ENCODE results near the gene PTK7.
"Not testable (repeated sequence)": the region's sequence is repeated elsewhere in the genome, so short reads cannot be mapped to it uniquely, and the experiment has no call there.

The PTK7 gene

DNA sequence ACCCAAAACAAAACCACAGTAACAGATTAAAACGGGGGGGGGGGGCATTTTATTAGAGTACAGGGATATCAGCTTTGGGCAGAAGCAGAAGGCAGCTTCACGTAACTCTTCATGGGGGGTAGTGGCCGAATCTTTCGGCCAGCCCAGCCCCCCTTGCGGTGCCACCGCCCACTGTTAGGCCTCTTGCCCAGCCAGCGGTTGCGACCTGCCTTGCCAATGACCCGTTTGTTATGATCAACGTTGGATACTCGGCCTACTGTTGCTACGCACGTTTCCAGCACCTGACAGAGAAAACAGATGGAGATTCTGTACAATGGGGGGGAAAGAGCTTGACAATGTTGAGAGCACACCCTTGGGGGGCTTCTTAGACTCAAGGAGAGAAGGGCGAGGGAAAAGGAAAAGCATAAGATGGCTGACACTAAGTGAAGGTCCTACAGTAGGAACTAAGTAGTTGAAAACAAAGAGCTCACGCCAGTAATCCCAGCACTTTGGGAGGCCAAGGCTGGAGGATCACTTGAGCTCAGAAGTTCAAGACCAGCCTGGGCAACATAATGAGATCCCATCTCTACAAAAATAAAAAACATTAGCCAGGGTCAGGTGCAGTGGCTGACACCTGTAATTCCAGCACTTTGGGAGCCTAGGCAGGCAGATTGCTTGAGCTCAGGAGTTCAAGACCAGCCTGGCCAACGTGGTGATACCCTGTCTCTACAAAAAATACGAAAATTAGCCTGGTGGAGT lies 21.7 kb upstream of the PTK7 start:
- no peak for DNase-seq (ENCODE audit: low read depth)

DNA sequence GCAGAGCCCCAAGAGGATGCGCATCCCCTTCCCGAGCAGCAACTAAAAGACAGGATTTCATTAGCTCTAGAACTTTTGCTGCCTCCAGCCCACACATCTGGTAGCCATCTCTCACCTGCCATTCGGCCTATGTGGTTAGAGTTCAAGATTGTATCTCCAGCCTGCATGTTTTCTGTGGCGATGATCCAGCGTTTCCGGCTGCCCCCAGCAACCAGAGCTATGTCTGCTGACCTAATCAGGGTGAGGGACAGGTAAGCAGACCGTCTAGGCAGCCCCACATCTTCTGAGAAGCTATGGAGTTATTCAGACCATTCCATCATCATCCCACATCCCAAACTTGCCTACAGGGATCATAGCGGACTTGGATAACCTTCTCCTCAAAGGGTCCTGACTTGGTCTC lies 20.1 kb upstream of the PTK7 start:
- DNase-seq (ENCODE audit: low read depth), result no peak

DNA sequence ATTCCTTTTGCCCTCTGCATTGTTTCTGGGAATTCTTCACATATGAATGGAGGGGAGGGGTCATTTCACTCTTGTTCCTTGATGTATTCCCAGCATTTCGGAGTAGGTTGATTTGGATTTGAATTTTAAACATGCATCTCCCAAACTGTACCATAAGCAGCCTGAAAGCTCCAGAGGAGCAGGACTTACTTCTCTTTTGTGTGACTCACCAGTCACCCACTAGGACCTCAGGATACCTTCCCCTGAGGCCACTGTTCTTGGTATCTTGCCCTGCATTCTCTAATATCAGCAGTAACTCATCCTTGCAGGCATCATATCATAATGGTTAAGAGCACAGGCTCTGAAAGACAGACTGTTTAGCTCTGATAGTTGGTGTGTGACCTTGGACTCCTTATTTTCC lies 17.6 kb upstream of the PTK7 start:
- no peak for DNase-seq (ENCODE audit: low read depth)

DNA sequence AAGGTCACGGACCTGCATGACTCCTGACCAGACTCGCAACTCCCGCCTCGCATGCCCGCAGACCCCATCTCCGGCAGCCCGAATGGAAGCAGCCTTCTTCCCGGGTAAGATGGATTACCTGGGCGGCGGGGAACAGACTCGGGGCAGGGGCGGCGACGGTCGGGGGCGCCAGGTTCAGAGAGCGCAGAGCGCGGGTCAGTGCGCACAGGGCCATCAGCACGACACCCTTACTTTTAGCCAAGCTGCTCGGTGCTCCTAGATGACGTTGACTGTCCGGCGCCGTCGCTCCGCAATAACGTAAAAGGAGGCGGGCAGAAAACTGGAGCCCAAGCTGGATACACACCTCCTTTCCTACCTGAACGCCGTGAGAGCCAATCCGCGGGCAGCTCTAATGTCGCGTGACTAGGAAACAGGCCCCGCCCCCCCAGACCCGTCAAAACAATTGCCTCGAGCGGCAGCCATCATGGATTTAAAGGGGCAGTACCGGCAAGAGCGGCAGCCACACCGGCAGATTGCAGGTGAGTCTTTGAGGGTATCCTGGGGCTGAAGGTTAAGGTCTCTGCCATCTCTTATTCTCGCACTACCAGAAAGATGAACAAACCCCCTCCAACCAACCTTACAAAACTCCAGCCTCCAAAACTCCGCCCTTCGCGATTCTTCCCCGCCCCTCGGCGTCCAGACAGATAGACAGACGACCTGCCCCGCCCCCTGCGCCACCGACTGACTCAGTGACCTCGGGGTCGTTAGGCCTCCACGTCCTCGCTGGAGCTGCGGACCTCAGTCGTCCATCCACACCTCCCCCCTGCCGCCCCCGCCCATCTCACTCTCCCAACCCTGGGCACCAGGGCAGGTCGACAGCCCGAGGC lies 16.7 kb upstream of the PTK7 start, which contains the start of the genes KLC4 and MRPL2:
TSS of gene KLC4 (plus strand) at position 464 of the 866 bp plus-strand sequence. CDS start 1,705 bp downstream, outside the sequence.
TSS of gene MRPL2 (minus strand) at position 267 of the 866 bp plus-strand sequence. CDS start at position 214, 53 bp downstream.
- DNase-seq (ENCODE audit: low read depth), result peak; percentile 98

DNA sequence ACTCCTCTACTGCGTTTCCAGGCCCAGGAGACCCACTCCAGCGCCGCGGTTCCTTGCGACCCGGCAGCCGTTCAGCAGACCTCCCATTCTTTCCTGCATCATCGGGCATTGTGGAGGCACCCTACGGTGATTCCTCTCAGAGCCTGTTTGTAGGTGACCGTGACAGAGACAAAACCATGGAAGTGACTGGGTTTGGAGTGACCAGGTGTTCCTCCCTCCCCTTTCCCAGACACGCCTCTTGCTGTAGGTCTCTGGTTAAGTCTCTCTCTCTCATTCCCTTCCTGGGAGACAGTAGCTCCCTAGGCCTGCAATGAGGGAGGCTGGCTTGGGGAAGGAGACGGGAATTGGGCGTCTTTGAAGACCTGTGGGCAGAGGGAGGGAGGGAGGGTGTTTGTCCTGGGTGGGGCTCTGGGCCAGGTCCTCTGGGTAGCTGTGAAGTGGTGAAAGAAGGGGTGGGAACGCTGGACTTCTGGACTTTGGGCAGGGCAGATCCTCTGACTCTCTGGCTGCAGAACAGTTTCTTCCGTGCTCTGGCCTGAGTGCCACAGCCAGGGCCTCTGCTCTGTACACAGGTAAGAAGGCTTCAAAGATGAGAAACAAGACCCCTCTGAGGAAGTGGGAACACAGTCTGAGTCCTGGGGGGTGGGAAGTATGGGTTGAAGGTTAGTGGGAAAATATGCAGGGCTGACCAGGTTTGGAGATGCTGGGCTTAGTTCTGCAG lies 15.9 kb upstream of the PTK7 start:
- DNase-seq (ENCODE audit: low read depth), result no peak

DNA sequence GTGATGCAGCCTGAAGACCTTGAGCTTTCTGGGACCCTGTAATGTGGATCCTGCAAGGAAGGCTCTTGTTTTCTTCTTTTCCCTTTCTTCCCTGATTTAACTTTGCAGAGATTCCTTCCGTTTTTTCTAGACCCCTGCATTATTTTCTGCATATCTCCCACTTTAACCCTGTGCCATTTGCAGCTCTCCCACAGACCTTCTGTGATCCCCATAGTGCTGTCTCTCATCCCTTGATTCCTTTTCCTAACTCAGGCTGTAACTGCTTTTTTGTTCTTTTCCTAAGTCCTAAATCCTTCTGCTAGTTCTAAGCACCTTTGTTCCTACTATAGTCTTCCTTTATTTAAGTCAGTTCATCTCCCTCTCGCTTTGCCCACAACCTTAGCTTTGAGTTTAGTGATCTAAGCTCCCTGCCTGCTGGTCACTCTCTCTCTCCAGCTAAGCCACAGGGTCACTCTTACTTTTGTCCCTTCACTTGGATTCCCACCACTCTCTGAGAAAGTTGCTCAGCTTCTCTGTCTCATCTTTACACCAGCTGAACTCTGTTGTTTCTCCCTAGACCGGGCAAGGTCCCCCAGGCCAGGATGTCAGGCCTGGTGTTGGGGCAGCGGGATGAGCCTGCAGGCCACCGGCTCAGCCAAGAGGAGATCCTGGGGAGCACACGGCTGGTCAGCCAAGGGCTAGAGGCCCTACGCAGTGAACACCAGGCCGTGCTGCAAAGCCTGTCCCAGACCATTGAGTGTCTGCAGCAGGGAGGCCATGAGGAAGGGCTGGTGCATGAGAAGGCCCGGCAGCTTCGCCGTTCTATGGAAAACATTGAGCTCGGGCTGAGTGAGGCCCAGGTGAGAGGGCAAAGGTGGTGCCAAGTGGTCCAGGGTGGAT lies 15.1 kb upstream of the PTK7 start:
- DNase-seq (ENCODE audit: low read depth), result no peak

DNA sequence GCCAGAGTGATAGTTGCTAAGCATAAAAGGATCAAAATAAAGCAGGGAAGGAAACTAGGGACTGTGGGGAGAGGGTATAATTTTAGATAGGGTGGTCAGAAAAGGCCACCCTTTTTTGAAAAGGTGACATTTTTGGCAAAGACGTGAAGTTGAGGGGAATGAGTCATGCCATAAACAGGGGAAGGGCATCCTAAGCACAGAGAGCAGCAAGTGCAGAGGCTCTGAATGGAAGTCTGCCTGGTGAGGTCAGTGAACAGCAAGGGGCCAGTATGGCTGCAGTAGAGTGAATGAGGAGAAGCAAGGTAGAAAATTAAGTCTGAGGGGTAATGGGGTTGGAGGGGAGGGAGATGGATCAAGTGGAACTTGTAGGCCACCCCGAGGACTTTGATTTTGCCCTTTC lies 14.3 kb upstream of the PTK7 start:
- no peak for DNase-seq (ENCODE audit: low read depth)

DNA sequence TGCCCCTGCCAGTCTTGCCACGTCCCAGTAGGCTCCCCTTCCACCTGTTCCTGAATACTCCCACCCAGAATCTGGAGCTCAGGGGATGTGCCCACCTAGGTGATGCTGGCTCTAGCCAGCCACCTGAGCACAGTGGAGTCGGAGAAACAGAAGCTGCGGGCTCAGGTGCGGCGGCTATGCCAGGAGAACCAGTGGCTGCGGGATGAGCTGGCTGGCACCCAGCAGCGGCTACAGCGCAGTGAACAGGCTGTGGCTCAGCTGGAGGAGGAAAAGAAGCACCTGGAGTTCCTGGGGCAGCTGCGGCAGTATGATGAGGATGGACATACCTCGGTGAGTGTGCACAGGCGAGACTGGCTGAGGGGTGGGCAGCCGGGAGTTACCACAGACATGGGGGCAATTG lies 13.3 kb upstream of the PTK7 start:
- no peak for DNase-seq (ENCODE audit: low read depth)

DNA sequence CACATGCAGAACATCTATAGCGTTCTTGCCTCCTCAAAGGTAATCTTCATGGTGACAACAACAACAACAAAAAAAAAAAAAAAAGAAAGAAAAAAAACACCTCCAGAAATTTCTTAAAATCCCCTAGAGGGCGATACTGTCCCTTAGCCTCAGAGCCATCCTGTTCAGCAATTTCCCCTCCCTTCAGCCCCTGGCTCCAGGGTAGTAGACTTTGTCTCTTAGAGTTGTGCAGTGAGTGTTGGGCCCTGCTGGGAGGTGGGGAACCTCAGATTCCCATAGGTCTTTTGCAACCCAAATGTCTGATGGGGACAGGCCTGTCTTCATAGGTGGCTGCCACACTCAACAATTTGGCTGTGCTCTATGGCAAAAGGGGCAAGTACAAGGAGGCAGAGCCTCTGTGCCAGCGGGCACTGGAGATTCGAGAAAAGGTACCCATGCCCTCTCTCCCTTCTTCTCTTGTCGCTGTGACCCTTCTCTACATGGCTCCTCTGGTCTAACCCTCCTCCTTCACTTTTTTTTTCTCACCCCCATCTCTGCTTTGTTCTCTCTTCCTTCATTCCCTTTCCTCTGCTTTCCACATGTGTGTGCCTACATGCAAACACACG lies 6.0 kb upstream of the PTK7 start:
- DNase-seq (ENCODE audit: low read depth), result no peak

DNA sequence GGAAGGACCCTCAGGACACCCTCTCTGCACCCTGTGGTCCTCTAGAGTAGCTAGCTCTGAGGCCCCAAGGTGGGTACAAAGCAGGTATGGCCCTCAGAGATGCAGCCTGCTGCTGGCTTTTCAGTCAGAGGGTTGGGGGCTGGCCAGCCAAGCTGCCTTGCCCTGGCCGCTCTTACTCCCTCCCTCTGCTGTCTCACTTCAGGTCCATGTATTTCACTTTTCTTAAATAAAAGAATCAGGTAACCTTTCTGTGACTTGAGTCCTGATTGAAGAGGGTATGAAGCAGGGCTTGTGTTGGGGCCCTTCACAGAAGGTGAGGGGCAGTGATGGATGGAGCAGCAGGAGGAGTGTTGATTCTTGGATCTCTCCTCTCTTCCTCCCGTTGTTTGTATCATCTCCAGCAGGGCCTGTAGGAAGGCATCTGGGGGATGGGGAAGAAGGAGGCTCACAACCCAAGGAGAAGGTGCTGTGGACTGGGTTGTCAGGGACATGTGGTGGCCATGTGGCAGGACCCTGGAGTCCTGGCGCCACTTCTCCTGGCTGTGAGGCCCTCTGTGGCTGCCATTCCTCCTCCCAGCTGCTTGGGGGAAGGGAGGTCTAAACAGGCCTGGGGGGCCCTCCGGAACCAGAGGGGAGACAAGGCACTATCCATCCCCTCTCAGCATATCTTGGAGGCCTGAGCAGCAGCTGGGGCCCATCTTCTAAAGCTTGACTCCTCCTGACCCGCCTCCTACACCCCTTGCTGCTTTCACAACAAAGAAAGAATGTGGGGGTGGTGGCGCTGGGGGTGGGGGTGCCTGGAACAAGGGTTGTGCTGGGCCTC lies 1.1 kb upstream of the PTK7 start:
- DNase-seq (ENCODE audit: low read depth), result no peak

DNA sequence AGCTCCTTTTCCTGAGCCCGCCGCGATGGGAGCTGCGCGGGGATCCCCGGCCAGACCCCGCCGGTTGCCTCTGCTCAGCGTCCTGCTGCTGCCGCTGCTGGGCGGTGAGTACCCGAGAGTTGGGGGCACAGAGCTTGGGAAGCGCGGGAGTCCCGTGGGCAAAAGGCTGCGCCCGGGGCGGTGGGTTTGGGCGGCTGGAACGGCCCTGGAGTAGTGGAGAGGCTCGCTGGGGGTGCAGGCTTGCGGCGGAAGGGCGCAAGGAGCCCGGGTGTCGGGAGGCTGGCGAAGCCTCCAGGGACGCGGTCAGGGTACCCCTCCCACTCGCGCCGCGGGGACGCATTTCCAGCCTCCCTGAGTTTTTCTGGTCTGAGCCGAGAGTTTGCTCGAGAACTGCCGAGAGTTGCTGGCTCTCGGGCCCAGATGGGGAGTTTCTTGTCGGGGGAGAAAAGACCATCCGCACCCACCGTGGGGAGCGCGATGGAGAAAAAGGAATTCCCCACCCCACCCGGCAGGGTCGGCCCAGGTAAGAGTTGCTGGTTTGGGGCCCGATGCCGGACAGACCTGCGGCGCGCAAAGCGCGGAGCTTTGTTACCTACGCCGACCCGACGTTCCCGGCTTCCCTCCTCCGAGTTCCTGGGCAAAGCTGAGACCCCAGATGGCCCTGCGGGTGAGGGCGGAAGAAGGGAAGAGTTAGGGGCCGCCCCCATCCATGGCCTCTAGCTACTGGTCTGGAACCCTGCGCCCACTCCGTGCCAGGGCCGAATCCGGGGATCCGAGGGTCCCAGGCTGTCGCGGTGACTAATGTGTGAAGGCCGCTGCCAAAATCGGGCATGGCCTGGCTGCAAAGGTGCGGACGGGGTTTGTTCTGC lies 584 bp downstream of the PTK7 start:
- no peak for DNase-seq (ENCODE audit: low read depth)

DNA sequence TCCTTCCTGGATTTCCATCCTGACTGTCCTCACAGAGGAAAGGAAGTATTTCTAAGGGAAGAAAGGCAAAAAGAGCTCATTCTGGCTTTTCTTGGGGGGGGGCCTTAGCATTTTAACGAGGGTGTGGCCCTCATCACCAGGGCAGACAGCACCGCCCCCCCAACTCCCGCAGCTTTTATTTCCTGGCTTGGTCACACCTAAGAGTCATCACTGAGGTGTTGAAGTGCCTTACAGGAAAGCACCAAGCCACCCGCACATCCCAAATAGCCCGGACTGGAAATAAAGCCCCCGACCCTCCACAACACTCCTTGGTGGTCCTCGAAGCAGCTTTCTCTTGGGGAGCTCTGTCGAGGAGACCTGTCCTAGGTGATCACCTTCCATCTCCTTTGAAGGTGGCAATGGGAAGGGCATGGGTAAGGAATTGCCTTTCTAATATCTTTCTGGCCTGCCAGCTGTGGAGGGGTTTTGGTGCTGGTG lies 1.3 kb downstream of the PTK7 start:
- no peak for DNase-seq (ENCODE audit: low read depth)

DNA sequence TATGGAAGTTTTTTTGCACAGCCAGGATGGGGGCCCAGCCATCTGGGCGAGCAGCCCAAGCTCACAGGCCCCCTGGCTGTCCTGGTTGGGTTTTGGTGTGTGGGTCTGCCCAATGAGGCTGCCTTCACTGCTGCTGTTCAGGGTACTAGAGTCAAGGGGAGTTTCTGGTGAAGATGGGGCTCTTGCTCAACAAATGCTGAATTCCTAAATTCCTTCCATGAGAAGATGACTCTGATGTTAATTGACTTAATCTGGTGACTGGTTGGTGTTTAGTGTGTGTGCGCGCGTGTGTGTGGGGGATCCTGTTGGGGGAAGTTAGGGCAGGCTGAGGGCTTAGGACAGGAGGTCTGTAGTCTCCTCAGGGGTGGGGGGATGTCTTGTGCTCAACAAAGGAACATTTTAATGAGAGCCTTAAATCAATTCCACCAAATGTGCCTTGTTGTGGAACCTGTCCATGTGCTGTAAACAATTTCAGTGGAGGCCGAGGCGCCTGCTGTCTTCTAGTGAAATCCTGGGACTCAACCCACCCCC lies 1.9 kb downstream of the PTK7 start:
- no peak for DNase-seq (ENCODE audit: low read depth)

DNA sequence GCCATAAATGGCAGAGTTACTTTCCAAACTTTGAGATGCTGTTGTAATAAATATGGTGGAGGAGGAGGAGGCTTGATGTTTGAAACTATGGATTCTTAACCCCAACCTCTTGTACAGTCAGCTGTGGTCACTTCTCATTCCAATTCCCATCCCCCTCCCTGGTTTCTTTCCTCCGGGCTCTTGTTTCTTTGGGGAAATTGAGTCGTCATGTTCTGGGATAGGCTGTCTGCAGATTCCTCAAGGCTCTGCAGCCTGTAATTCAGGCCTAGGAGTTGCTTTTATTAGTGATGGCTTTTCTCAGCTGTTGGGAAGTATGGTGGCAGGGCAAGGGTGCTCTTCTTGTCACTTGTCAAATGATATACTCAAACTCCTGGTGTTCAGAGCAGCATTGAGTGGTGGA lies 2.6 kb downstream of the PTK7 start:
- peak; percentile 70 for DNase-seq (ENCODE audit: low read depth)

DNA sequence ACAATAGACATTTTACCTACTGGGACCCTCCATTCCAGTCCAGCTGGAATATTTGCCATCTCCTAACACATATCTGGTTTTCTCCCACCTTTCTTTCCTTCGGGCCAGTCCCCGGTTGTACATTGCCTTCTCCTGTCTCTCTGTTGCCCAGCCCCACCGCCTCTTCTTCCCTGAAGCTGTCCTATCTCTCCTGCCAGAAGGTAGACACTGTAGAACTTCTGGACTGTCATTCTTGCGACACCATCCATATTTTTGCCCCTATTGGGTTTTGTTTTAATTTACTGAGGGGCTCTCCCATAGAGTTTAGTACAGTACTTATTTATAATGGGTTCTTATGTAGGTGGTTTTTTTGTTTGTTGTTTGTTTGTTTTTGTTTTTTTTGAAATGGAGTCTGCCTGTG lies 4.9 kb downstream of the PTK7 start:
- DNase-seq (ENCODE audit: low read depth), result no peak

DNA sequence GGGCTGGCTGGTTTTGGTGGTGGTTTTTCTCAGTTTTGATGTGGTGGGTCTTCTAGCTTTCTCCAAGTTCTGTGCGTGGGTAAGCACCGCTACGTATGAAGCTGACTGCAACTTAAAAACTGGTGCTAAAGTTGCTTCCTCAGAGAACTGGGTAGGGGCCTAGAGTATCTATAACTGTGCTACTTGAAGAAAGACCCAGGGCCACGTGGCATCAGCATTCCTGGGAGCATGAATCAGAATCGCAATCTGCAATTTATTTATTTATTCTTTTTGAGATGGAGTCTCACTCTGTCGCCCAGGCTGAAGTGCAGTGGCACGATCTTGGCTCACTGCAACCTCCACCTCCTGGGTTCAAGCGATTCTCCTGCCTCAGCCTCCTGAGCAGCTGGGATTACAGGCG lies 5.8 kb downstream of the PTK7 start:
- DNase-seq (ENCODE audit: low read depth), result not testable (repeated sequence)

DNA sequence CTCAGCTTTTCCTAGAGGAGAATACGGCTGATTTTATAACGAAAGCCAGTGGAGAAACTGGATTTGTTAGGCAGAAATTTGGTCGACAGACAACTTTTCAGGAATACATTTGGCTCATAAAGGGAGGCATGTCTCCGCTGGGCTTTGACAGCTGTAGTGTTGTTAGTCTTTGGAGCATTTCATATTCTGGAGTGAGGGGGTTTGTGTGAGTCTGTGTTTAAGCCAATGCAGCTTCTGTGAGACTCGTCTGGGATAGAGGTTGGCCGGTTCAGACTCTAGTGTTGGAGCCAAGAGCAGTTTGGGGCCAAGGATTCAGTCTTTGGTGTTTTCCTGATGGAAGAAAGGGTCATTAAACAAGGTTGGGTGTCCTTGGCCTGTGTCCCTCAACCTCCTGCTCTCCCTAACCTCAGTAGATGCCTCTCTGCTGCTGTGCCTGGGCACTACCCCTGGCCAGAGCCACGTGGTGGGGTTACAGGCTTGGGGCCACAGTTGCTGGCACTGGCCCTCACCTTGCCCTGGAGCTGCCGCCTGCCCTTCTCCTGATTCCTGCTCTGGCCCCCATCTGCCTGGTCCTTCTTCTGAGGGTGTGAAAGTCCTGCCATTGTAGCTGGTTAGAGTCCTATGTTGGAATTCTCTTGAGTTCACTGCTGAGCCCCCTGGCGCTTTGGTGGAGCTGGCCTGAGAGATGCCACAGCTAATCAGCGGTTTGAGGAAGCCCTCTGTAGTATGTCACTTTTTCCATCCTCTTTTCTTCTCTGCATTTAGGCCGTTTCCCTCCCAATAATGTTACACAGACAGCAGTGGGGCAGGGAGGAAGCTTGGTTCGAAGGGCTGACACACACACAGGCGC lies 6.9 kb downstream of the PTK7 start:
- DNase-seq (ENCODE audit: low read depth), result no peak

Measured in GM04504 (cell line).